ENCODE measurements around the gene RGS8. TPM values are rescaled to one million over a fixed set of nuclear protein-coding genes. Genes with fewer than 3 reads are reported as not detected.

RGS8 gene
- total RNA-seq, 1 donor from 2014 or later = not detected

Other genes starting within 250 kb of the RGS8 start
- not detected for gene RGSL1, start 234.4 kb downstream of the RGS8 start, total RNA-seq
- gene RNASEL, start 95.3 kb downstream of the RGS8 start, total RNA-seq = 6.6 TPM
- gene RGS16, start 80.2 kb downstream of the RGS8 start, total RNA-seq = 7.9 TPM
- gene NPL, start 105.2 kb upstream of the RGS8 start, total RNA-seq = 48.0 TPM
- gene DHX9, start 154.8 kb upstream of the RGS8 start, total RNA-seq = 142 TPM

Data from skin of body (tissue), 1 donor.